Glutamatergic neuron (in vitro differentiated cells): ENCODE results near the gene UBE2J2. TPM values are rescaled to one million over a fixed set of nuclear protein-coding genes. Genes with fewer than 3 reads are reported as not detected.

ENCODE experiments used
- DNase-seq: peaks from one replicate; pipeline ENCODE4 v3.0.0; 2022
- H3K27ac Mint-ChIP-seq: one replicate; pipeline ENCODE4 v1.8.0; 2020; ENCODE audit warnings: mild to moderate bottlenecking, mixed read lengths, inconsistent platforms; ENCODE audit not compliant: unreplicated experiment
- H3K27me3 Mint-ChIP-seq: one replicate; pipeline ENCODE4 v1.8.0; 2020; ENCODE audit warnings: mild to moderate bottlenecking, moderate library complexity, mixed read lengths, inconsistent platforms; ENCODE audit not compliant: unreplicated experiment
- H3K36me3 Mint-ChIP-seq: one replicate; pipeline ENCODE4 v1.8.0; 2020; ENCODE audit warnings: mild to moderate bottlenecking, mixed read lengths, inconsistent platforms; ENCODE audit not compliant: unreplicated experiment
- H3K4me1 Mint-ChIP-seq: one replicate; pipeline ENCODE4 v1.8.0; 2020; ENCODE audit warnings: mild to moderate bottlenecking, low read depth, mixed read lengths, inconsistent platforms; ENCODE audit not compliant: unreplicated experiment
- H3K4me3 Mint-ChIP-seq: one replicate; pipeline ENCODE4 v1.8.0; 2020; ENCODE audit warnings: mild to moderate bottlenecking, mixed read lengths, inconsistent platforms; ENCODE audit not compliant: unreplicated experiment
- H3K9me3 Mint-ChIP-seq: one replicate; pipeline ENCODE4 v1.8.0; 2020; ENCODE audit warnings: mild to moderate bottlenecking, moderate library complexity, mixed read lengths, inconsistent platforms; ENCODE audit not compliant: unreplicated experiment
- total RNA-seq: library from RNA; stranded (reverse); fragmentation: NEBNext Ultra II Directional; extraction: Animal tissue kit (Norgen Biotek cat#: 25700); gene quantifications from one replicate; pipeline ENCODE4 v1.2.1, GENCODE V29; 2021; ENCODE audit not compliant: unreplicated experiment
- TF ChIP-seq, protein P1 (sequence below): fragments of 200-600 bp; sonication (generic); IDR thresholded peaks from one replicate; pipeline ENCODE4 v1.5.0; 2021; ENCODE audit not compliant: partially characterized antibody, unreplicated experiment

Gene UBE2J2
- total RNA-seq, 1 donor from 2014 or later: 88.1 TPM

DNA sequence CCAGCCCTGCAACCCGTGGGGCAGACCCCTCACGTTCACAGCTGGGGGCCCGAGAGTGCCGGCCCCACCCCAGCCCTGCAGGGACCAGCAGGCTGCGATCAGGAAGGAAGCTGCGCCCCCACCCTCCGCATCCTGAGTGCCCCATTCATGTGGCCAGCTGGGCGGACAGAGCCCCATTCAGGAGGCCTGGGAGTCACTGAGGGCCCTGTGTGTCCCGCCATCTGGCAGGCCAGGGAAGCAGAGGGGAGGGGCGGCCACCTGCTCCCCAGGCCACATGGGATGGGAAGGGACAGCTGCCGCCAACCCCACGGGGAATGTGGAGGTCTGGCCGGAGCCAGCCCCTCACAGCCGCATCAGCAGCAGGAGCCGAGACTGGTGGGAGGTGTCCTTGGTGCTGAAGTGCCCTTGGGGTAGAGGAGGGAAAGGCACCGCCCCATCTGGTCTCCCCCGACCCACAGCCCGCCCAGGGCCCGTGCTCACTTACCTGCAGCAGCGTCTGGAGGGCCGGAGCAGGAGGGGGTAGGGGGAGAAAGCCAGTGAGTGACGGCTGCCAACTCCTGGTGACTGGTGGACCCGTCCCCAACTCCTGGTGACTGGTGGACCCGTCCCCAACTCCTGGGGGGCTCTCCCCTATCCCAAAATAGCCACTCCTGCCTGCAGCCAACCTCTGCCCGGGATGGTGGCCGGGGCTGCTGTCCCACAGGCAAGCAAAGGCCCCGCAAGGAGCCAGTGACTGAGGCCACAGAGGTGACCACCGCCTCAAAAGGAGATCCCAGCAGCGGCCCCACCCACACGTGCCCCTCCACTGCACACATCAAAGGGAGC lies 25.4 kb upstream of the UBE2J2 start:
- H3K27ac Mint-ChIP-seq: peak overlapping the region; percentile 90
- H3K27me3 Mint-ChIP-seq: peaks cover 36% of the 10 kb centered on the region
- H3K4me3 Mint-ChIP-seq: peak overlapping the region; percentile 30
- DNase-seq: peak; percentile 96
- no peaks in the 10 kb centered on the region for H3K36me3 Mint-ChIP-seq
- TF ChIP-seq, protein P1, sequence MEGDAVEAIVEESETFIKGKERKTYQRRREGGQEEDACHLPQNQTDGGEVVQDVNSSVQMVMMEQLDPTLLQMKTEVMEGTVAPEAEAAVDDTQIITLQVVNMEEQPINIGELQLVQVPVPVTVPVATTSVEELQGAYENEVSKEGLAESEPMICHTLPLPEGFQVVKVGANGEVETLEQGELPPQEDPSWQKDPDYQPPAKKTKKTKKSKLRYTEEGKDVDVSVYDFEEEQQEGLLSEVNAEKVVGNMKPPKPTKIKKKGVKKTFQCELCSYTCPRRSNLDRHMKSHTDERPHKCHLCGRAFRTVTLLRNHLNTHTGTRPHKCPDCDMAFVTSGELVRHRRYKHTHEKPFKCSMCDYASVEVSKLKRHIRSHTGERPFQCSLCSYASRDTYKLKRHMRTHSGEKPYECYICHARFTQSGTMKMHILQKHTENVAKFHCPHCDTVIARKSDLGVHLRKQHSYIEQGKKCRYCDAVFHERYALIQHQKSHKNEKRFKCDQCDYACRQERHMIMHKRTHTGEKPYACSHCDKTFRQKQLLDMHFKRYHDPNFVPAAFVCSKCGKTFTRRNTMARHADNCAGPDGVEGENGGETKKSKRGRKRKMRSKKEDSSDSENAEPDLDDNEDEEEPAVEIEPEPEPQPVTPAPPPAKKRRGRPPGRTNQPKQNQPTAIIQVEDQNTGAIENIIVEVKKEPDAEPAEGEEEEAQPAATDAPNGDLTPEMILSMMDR: no peak
- peaks cover 18% of the 10 kb centered on the region for H3K9me3 Mint-ChIP-seq
- peaks cover 6% of the 10 kb centered on the region for H3K4me1 Mint-ChIP-seq

DNA sequence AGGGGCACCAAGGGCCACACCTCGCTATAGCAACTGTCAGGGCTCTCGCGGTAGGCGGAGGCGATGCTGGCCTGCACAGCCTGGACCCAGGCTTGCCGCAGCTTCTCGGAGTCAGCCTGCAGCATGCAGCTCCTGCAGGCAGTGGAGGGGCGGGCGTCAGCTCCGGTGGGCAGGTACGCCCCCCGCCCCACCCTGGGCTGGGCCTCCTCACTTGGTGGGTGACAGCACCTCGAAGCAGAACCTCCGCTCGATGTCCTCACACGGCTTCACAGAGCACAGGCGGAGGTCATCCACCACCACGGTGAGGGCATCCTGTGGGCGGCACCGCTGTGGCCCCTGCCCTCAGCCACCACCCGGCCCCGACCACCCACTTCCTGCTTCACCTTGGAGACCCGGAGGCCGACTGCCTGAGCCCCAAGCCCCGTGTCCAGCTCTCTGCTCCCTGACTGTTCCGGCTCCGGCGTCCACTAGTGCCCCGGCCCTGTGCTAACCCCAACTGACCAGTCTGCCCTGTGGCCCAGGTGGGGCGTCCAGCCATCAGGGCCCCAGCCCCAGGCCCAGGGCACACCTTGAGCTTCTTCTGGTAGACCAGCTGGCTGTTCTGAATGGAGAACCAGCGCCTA lies 24.3 kb upstream of the UBE2J2 start:
- Mint-ChIP-seq H3K4me3 (no peak overlapping the region), H3K27me3 (peaks cover 30% of the 10 kb centered on the region), H3K9me3 (peaks cover 18% of the 10 kb centered on the region), H3K27ac (peak overlapping the region; percentile 22), H3K36me3 (no peaks in the 10 kb centered on the region), H3K4me1 (peaks cover 6% of the 10 kb centered on the region)
- peak; percentile 34 for DNase-seq
- TF ChIP-seq, protein P1: no peak

DNA sequence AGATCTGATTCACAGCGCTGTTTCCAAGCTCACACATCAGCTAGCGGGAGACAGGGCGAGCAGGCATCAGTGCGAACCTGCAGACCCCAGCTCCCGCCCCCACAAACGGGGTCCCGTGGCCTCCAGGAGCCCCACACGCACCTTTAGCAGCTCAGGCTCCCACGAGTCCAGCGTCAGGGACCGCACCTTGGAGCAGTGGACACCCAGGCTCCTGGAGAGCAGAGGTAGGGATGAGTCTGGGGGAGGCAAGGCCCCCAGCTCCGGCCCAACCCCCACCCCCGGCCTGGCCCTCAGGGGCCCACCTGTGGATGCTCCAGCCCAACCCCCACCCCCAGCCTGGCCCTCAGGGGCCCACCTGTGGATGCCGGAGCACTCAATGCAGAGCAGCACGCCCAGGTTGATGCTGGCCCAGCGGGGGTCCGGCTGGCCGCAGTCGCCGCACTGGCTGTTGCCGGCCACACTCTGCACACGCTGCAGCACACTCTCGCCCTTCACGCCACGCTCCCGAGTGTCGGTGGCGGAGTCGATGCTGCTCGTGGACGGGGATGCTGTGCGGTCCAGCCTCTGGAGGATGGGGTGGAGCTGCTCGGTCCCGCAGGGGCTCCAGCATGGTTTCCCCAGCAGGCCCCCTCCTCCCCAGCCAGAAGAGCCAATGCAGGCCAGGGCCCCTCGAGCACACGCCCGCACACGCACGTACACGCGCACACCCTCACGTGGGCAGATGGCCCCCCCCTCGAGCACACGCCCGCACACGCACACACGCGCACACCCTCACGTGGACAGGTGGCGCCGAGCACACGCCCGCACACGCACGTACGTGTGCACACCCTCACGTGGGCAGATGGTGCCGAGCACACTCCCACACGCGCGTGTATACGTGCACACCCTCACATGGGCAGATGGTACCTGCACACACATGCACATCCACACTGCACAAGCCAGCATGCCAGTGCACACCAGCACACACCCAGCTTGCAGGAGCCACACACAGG lies 22.7 kb upstream of the UBE2J2 start:
- peak; percentile 15 for DNase-seq
- Mint-ChIP-seq H3K27ac (peak overlapping the region; percentile 43), H3K36me3 (no peaks in the 10 kb centered on the region), H3K27me3 (peaks cover 35% of the 10 kb centered on the region), H3K4me1 (peaks cover 8% of the 10 kb centered on the region), H3K9me3 (peaks cover 22% of the 10 kb centered on the region), H3K4me3 (no peak overlapping the region)
- TF ChIP-seq, protein P1: no peak

DNA sequence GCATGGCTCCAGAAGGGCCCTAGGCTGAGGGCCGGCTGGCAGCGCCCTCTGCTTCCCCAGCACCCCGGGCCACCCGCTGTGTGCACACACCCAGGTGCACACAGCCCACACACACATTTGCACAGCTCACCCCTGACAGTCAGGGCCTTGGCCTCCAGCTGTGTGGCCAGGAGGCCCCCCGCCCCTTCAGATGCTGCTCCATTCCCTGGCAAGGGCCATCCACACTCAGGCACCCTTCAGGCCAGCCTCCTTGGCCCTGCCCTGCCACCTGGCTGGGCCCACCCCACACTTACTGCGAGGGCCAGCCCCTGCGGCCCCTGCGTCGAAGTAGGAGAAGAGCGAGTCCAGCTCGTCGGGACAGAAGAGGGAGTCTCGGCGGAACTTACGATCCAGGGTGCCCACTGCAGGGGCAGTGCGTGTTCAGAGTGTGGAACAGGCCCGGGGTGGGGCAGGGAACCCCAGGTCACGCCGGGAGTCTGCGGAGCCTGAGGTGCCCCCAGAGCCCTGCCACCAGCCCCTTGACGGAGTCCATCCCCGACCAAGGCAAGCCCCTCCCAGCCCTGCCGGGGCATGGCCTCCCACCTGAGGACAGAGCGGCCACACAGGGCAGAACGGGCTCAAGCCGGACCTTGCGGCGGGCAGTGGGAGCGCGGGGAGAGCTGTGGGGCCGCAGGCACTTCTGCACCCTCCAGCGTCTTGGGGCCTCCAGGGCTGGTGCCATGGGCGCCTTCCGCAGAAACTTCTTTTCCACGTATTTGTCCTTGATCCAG lies 21.7 kb upstream of the UBE2J2 start:
- Mint-ChIP-seq H3K4me1 (peaks cover 8% of the 10 kb centered on the region), H3K9me3 (peaks cover 18% of the 10 kb centered on the region), H3K4me3 (no peak overlapping the region), H3K36me3 (no peaks in the 10 kb centered on the region), H3K27me3 (peaks cover 35% of the 10 kb centered on the region), H3K27ac (no peak overlapping the region)
- TF ChIP-seq, protein P1: no peak
- peak; percentile 17 for DNase-seq
